GM12865 (cell line): ENCODE data around the gene ZNF689.

Experiments used
- DNase-seq: peaks from one replicate; pipeline ENCODE4 v3.0.0; 2010; ENCODE audit warnings: low read depth
- H3K4me3 ChIP-seq: 2 replicates; pipeline ENCODE4 v1.5.1; 2011; ENCODE audit warnings: mild to moderate bottlenecking, low read depth, low read length, control low read depth
- CTCF ChIP-seq: IDR thresholded peaks from 2 replicates; pipeline ENCODE4 v1.5.1; 2011; ENCODE audit warnings: low read length, control low read depth, low read depth, inconsistent platforms; ENCODE audit not compliant: insufficient read depth; ENCODE audit errors: missing control alignments

The ZNF689 gene

DNA sequence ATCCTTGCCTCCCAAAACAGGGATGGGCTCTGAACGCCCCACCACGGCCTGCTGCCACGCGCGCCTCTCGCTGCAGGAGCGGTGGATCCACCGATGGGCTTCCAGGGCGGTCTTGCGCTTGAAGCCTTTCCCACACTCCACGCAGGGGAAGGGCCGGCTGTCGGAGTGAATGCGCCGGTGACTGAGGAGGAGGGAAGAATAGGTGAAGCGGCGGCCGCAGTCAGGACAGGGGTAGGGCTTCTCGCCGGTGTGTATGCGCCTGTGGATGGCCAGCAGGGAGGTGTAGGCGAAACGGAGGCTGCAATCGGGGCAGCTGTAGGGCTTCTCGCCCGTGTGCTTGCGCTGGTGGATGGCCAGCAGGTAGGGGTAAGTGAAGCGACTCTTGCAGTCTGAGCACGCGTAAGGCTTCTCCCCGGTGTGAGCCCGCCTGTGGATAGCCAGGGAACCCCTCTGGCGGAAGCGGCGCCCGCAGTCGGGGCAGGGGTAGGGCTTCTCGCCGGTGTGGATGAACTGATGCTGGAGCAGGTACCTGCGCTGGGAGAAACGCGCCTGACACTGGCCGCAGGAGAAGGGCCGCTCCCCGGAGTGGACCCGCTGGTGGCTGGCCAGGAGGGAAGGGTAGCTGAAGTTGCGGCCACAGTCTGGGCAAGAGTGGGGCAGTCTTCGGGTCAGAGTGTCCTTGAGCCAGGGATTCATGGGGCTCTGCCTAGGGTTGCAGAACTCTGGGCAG is 27.4 kb downstream of the ZNF689 start:
- no peak overlapping the region for H3K4me3 ChIP-seq
- DNase-seq, result no peak
- no peak for TF ChIP-seq CTCF

- DNase-seq, result no peak
- H3K4me3 ChIP-seq, result no peak overlapping the region
Observed at GRCh38 chr16:30581457-30581856, 28.7 kb downstream of the ZNF689 start.

DNA sequence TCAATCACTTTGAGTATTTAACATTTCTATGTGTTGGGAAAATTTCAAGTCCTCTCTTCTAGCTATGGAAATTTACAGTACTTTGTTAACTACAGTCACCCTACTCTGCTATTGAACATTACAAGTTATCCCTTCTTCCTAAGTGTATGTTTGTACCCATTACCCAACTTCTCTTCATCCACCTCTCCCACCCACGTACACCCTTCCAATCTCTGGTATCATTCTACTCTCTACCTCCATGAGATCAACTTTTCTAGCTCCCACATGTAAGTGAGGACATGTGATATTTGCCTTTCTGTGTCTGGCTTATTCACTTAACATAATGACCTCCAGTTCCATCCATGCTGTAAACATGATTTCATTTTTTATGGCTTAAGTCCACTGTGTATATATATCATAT is 35.5 kb downstream of the ZNF689 start:
- TF ChIP-seq CTCF, result no peak
- H3K4me3 ChIP-seq, result no peak overlapping the region
- DNase-seq, result no peak

More at GRCh38 chr16:30581457-30581856, 28.7 kb downstream of the ZNF689 start:
- TF ChIP-seq CTCF, result no peak

DNA sequence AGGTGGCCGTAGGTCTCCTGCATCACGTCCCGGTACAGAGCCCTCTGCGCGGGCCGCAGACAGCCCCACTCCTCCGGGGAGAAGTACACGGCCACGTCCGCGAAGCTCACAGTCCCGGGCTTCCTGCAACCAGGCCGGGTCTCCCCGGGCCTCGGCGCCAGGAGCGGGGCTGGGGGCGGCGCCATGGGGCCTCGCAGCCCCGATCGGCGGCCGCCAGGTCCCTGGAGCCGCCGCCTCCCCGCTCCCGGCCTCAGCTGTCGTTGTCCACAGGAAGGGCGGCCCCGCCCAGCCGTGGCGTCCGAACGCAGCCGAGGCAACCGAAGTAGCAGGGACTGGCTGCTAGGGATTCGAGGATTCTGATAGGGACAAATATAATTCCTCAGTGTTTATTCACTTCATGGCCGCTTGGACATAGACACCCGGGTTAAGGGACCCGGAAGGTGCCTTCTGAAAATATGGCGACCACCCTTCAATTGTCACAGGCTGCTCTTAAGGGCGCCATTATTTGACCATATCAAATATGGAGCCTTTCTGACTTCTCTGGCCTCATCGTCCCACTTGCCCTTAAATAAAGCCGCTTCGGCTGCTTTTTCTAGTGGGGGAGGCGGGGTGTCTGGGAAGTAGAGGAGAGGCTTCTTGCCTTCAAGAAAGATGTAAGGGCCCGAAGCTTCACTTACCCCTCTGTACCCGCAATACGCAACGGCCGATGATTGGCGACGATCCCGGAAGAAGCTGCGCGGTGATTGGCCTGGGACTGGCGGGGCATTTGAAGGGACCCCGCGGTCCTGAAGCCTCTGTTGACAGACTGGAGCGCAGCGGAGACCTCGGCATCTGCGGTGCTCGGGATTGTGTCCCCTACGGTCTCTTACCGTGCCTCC is 38.5 kb downstream of the ZNF689 start, which contains the start of gene ZNF688:
Gene ZNF688, minus strand, starts transcription at position 270 of the 878 bp plus-strand sequence. Its CDS starts 85 bp downstream, at position 185.
- peak; percentile 98 for DNase-seq
- H3K4me3 ChIP-seq, result peak within 1 kb of the TSS; percentile 75
- no peak for TF ChIP-seq CTCF

GRCh38 chr16:30570636-30571444 is 39.3 kb downstream of the ZNF689 start:
- no peak for DNase-seq
- H3K4me3 ChIP-seq, result peak overlapping the region; percentile 75
- TF ChIP-seq CTCF, result no peak
